ENCODE data around the gene LRRC59. TPM values are rescaled to one million over a fixed set of nuclear protein-coding genes. Genes with fewer than 3 reads are reported as not detected.

Gene LRRC59
- total RNA-seq, 1 donor from 2014 or later, result 73.9 TPM

- H3K27ac Mint-ChIP-seq (ENCODE audit: unreplicated experiment), result no peak overlapping the region
- no peak for TF ChIP-seq CTCF (IDR thresholded peaks at IDR 0.05; ENCODE audit: partially characterized antibody, unreplicated experiment)
- peaks cover 13% of the 10 kb centered on the region for H3K27me3 Mint-ChIP-seq (ENCODE audit: unreplicated experiment)
- no peak overlapping the region for H3K4me3 Mint-ChIP-seq (ENCODE audit: unreplicated experiment)
- no peaks in the 10 kb centered on the region for H3K36me3 Mint-ChIP-seq (ENCODE audit: unreplicated experiment)
- H3K9me3 Mint-ChIP-seq (ENCODE audit: unreplicated experiment), result peaks cover 6% of the 10 kb centered on the region
- H3K4me1 Mint-ChIP-seq (ENCODE audit: low read depth, unreplicated experiment), result no peaks in the 10 kb centered on the region
- DNase-seq, result no peak
Observed at GRCh38 chr17:50354776-50355175, 42.5 kb downstream of the LRRC59 start.

- Mint-ChIP-seq H3K36me3 (ENCODE audit: unreplicated experiment) (no peaks in the 10 kb centered on the region), H3K4me1 (ENCODE audit: low read depth, unreplicated experiment) (no peaks in the 10 kb centered on the region), H3K27me3 (ENCODE audit: unreplicated experiment) (peaks cover 11% of the 10 kb centered on the region), H3K4me3 (ENCODE audit: unreplicated experiment) (no peak overlapping the region), H3K9me3 (ENCODE audit: unreplicated experiment) (peaks cover 8% of the 10 kb centered on the region), H3K27ac (ENCODE audit: unreplicated experiment) (no peak overlapping the region)
- DNase-seq, result no peak
- TF ChIP-seq CTCF (IDR thresholded peaks at IDR 0.05; ENCODE audit: partially characterized antibody, unreplicated experiment), result no peak
Observed at GRCh38 chr17:50354198-50354597, 43.1 kb downstream of the LRRC59 start.

- H3K4me1 Mint-ChIP-seq (ENCODE audit: low read depth, unreplicated experiment), result no peaks in the 10 kb centered on the region
- H3K4me3 Mint-ChIP-seq (ENCODE audit: unreplicated experiment), result no peak overlapping the region
- TF ChIP-seq CTCF (IDR thresholded peaks at IDR 0.05; ENCODE audit: partially characterized antibody, unreplicated experiment), result no peak
- no peak for DNase-seq
- no peak overlapping the region for H3K27ac Mint-ChIP-seq (ENCODE audit: unreplicated experiment)
- peaks cover 8% of the 10 kb centered on the region for H3K9me3 Mint-ChIP-seq (ENCODE audit: unreplicated experiment)
- no peaks in the 10 kb centered on the region for H3K36me3 Mint-ChIP-seq (ENCODE audit: unreplicated experiment)
- H3K27me3 Mint-ChIP-seq (ENCODE audit: unreplicated experiment), result peaks cover 11% of the 10 kb centered on the region
Observed at GRCh38 chr17:50353600-50354195, 43.6 kb downstream of the LRRC59 start.

GRCh38 chr17:50352693-50353599 lies 44.4 kb downstream of the LRRC59 start:
- no peak for DNase-seq
- Mint-ChIP-seq H3K9me3 (ENCODE audit: unreplicated experiment) (peaks cover 11% of the 10 kb centered on the region), H3K27me3 (ENCODE audit: unreplicated experiment) (peaks cover 11% of the 10 kb centered on the region), H3K36me3 (ENCODE audit: unreplicated experiment) (no peaks in the 10 kb centered on the region), H3K4me1 (ENCODE audit: low read depth, unreplicated experiment) (no peaks in the 10 kb centered on the region), H3K27ac (ENCODE audit: unreplicated experiment) (no peak overlapping the region), H3K4me3 (ENCODE audit: unreplicated experiment) (no peak overlapping the region)
- TF ChIP-seq CTCF (IDR thresholded peaks at IDR 0.05; ENCODE audit: partially characterized antibody, unreplicated experiment), result no peak
